GM12891 (cell line): ENCODE measurements around the gene TMPRSS4.
"Not testable (repeated sequence)": the region's sequence is repeated elsewhere in the genome, so short reads cannot be mapped to it uniquely, and the experiment has no call there.

ENCODE experiments used
- DNase-seq: peaks from one replicate; pipeline ENCODE4 v3.0.0; 2011; ENCODE audit warnings: low spot score; ENCODE audit not compliant: insufficient read length
- FAIRE-seq: peaks from 2 replicates; lab custom pipeline; 2011; peaks lifted over from hg19 to GRCh38; lab: Jason Lieb, UNC
- PAX5 ChIP-seq: IDR thresholded peaks from 2 replicates; pipeline ENCODE4 v1.6.1; 2011; ENCODE audit warnings: low read length, moderate library complexity, mild to moderate bottlenecking; ENCODE audit not compliant: insufficient read depth, severe bottlenecking
- POLR2A ChIP-seq: IDR thresholded peaks from 2 replicates; pipeline ENCODE4 v1.6.1; 2011; ENCODE audit warnings: low read depth, low read length, control low read depth
- POLR2AphosphoS5 ChIP-seq: IDR thresholded peaks from 2 replicates; pipeline ENCODE4 v1.6.1; 2011; ENCODE audit warnings: low read depth, low read length, control low read depth
- POU2F2 ChIP-seq: IDR thresholded peaks from 2 replicates; pipeline ENCODE4 v1.6.1; 2011; ENCODE audit warnings: low read depth, mild to moderate bottlenecking, control low read depth, low read length, moderate library complexity
- SPI1 ChIP-seq: IDR thresholded peaks from 2 replicates; pipeline ENCODE4 v1.6.1; 2011; ENCODE audit warnings: low read depth, low read length, control low read depth
- TAF1 ChIP-seq: IDR thresholded peaks from 2 replicates; pipeline ENCODE4 v1.6.1; 2011; ENCODE audit warnings: low read depth, low read length, control low read depth

The TMPRSS4 gene

DNA sequence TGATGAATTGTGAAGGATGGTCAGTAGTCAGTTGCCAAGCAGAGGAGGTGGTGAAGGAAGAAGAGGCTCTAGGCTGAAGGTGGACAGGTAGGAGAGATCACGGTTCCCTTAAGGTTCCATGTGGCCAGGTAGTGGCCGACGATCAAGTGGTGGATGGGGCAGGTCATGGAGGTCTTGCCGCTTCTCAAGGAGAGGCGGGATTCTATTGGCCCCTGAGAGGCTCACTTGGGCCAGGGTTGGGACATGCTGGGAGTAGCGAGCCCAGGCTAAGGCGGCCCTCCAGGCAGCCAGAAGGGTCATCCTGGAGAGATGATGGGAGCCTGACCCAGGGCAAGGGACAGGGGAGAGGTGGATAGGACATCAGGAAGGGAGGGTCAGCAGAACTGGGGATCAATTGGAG, 20.9 kb upstream of the TMPRSS4 start:
- no peak for DNase-seq
- TF ChIP-seq PAX5 (no peak), POLR2A (no peak), TAF1 (no peak), SPI1 (no peak), POU2F2 (no peak), POLR2AphosphoS5 (no peak)
- no peak for FAIRE-seq

DNA sequence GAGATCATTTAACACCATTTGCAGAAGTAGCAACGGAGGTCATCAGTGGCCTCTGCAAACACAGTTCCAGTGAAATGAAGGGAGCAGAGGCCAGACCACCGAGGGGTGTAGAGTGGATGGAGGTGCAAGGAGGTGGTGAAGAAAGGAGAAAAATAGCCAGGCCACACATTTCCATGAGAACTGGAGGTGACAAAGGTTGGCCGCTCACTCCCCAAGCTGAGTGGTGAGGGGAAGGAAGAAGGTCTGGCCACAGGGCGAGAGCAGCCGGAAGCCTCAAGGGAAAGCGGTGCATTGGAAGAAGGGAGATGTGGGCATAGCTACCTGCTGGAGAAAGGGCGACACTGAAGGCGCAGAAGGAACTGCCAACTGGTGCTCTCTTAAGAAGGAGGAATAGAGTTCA, 20.1 kb upstream of the TMPRSS4 start:
- DNase-seq (no peak), FAIRE-seq (no peak)
- TF ChIP-seq PAX5 = no peak
- TF ChIP-seq POLR2A = no peak
- TF ChIP-seq TAF1 = no peak
- no peak for TF ChIP-seq POLR2AphosphoS5
- no peak for TF ChIP-seq SPI1
- TF ChIP-seq POU2F2 = no peak

DNA sequence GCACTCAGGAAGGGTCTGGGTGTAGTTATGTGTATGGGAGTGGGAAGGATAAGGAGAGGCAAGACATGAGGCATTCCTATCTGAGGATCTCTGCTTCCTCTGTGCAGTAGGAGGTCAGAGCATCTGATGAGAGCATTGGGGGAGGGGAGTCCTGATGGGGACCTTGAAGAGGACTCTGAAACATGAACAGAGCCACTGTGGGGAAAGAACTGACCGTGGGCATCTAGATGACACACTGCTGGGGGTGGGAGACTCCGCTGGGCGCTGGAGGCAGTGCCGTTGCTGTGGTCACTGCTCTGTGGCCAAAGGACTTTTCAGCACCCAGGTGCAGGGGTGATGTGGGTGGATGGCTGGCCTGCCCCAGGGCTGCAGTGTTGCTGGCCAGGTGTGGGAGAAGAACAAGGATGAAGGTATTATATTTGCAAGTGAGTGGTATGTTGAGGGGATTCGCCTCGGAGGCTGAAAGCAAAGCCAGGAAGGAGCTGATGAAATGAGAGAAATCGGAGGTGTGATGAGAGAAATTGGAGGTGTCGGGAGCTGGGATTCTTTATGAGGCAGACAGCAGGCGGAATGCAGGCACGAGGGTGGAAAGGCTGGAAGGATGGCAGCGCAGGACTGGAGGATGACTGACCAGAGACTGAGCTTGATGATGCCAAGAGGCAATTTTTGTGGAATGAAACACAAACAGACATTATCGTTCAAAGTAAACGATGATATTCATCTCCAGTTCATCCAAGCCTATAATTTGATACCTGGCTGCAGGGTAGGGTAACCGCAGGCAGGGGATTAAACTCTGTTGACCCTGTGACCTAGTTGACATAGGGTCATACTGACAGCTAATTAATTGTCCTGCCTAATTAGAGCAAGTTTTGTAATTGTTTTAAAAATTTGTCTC, 19.4 kb upstream of the TMPRSS4 start:
- DNase-seq (no peak), FAIRE-seq (no peak)
- TF ChIP-seq SPI1 = no peak
- TF ChIP-seq TAF1 = no peak
- no peak for TF ChIP-seq POLR2AphosphoS5
- TF ChIP-seq POU2F2 = no peak
- TF ChIP-seq PAX5 = no peak
- no peak for TF ChIP-seq POLR2A

- no peak for TF ChIP-seq SPI1
- no peak for TF ChIP-seq PAX5
- no peak for TF ChIP-seq TAF1
- TF ChIP-seq POU2F2 = no peak
- TF ChIP-seq POLR2A = no peak
- TF ChIP-seq POLR2AphosphoS5 = no peak
- DNase-seq = no peak
- FAIRE-seq = no peak
Measured at GRCh38 chr11:118058311-118059245, 18.3 kb upstream of the TMPRSS4 start.

DNA sequence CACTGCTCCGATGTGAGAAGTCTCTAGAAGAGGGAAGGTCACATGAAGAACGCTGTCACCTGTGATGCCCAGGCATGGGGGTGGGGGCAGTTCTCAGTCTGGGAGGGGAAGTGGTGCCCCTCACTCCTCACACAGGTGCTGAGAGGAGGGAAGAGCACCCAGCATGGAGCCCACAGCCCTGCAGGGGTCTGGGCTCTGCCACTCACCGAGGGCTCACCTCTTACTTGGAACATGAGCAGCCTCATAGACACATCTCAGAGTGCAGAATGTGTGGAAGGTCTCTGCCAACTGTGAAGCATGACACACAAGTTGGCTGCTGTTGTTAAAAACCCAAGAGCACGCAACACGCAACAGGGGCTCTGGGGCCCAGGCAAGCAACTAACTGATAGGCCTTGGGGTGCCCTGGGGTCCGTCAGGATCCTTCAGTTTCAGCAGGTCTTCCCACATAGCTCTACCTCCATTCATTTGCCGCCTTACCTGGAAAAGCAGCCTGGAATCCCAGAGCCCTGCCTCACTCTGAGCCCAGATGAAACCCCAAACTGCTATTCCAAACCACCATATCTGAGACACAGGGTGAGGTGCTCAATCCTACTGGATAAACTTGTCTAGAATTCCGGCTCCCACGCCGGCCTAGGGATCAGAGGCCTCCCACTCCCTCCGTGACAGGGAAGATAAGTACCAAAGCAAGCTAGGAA, 17.5 kb upstream of the TMPRSS4 start:
- FAIRE-seq = no peak
- DNase-seq = no peak
- TF ChIP-seq SPI1 (no peak), POLR2AphosphoS5 (no peak), PAX5 (no peak), TAF1 (no peak), POU2F2 (no peak), POLR2A (no peak)

DNA sequence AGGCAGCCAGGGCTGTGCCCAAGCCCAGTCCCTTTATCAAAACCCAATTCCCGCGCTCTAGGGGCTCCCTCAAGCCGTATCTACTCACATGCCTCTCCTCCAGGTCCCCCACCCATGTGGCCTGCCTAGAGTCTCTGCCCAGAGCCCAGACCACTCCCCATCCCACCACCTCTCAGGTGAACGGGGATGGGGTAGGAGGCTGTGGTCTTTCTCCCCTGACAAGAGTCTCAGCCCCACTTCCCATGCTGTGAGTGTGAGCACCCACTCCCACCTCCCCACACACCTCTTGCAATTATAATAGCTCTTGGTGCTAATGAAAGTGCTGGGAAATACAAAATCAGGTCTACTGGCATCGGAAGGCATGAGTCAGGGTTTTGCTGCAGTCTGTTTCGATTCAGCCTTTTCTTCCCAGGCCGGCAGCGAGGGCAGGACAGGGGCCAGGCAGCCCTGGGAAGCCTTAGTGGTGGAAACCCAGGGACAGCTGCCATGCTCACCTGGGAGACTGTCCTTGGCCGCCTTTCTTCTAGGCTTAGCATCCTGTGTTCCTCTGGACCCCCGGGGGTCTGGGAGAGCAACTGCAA, 16.7 kb upstream of the TMPRSS4 start:
- DNase-seq (no peak), FAIRE-seq (no peak)
- TF ChIP-seq POLR2A (no peak), SPI1 (no peak), PAX5 (no peak), POLR2AphosphoS5 (no peak), POU2F2 (no peak), TAF1 (no peak)

GRCh38 chr11:118060869-118061268, 16.0 kb upstream of the TMPRSS4 start:
- TF ChIP-seq SPI1 (no peak), PAX5 (no peak), POLR2A (no peak), TAF1 (no peak), POLR2AphosphoS5 (no peak), POU2F2 (no peak)
- DNase-seq (no peak), FAIRE-seq (no peak)

DNA sequence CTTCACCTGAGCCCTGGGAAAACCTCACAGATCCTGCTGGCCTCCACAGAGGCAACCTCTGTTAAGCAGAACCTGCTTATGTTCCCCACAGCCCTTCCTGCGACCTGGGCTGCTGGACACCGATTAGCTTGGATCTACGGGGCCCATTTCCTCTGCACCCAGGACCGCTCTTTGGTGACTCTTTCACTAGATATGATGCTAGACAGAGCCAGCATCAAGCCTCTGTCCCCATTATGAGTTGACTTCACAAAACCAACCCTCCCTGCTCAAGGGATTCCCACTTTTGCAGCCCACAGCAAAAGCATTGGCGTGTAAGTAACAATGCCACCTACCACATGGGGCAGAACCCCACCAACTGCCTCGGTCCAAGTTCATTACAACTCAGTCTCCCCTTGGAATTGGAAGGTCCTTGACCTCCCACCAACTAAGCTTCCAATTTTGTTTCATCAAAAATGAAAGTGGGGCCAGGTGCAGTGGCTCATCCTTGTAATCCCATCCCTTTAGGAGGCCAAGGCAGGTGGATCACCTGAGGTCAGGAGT, 15.2 kb upstream of the TMPRSS4 start:
- FAIRE-seq (no peak), DNase-seq (no peak)
- TF ChIP-seq PAX5 = no peak
- TF ChIP-seq TAF1 = no peak
- no peak for TF ChIP-seq SPI1
- no peak for TF ChIP-seq POLR2AphosphoS5
- no peak for TF ChIP-seq POLR2A
- no peak for TF ChIP-seq POU2F2

- not testable (repeated sequence) for DNase-seq, FAIRE-seq
Measured at GRCh38 chr11:118062181-118062580, 14.7 kb upstream of the TMPRSS4 start.

GRCh38 chr11:118062631-118063030, 14.2 kb upstream of the TMPRSS4 start:
- DNase-seq, FAIRE-seq: not testable (repeated sequence)
